MM.1S (cell line): ENCODE results near the gene COMP.

Source experiments
- DNase-seq: peaks from one replicate; pipeline ENCODE4 v3.0.0-alpha.2; 2015
- H2AFZ ChIP-seq: fragments of 300-600 bp; sonication (generic); 2 replicates; pipeline ENCODE4 v1.6.0; 2016; ENCODE audit warnings: antibody characterized with exemption, low read length
- H3F3A ChIP-seq: fragments of 300-600 bp; sonication (generic); 2 replicates; pipeline ENCODE4 v1.6.1; 2016; ENCODE audit warnings: mild to moderate bottlenecking, antibody characterized with exemption, low read length, moderate library complexity, mixed read lengths; ENCODE audit not compliant: insufficient read depth
- H3K27ac ChIP-seq: fragments of 300-600 bp; sonication (generic); 2 replicates; pipeline ENCODE4 v1.5.1; 2016; ENCODE audit warnings: mild to moderate bottlenecking, low read length
- H3K27me3 ChIP-seq: fragments of 300-600 bp; sonication (generic); replicated peaks from 2 replicates; pipeline ENCODE4 v1.6.0; 2016; ENCODE audit warnings: low read length; ENCODE audit not compliant: insufficient read depth
- H3K36me3 ChIP-seq: fragments of 300-600 bp; sonication (generic); replicated peaks from 2 replicates; pipeline ENCODE4 v1.6.1; 2016; ENCODE audit warnings: mild to moderate bottlenecking, low read length, mixed read lengths; ENCODE audit not compliant: insufficient read depth
- H3K4me1 ChIP-seq: fragments of 300-600 bp; sonication (generic); 2 replicates; pipeline ENCODE4 v1.6.1; 2016; ENCODE audit warnings: low read length, mixed read lengths
- H3K4me2 ChIP-seq: fragments of 300-600 bp; sonication (generic); 2 replicates; pipeline ENCODE4 v1.6.0; 2016; ENCODE audit warnings: low read depth, low read length
- H3K4me3 ChIP-seq: fragments of 300-600 bp; sonication (generic); 2 replicates; pipeline ENCODE4 v1.5.1; 2016; ENCODE audit warnings: low read length, mixed read lengths
- H3K79me2 ChIP-seq: fragments of 300-600 bp; sonication (generic); 2 replicates; pipeline ENCODE4 v1.6.1; 2016; ENCODE audit warnings: mixed run types, low read length, mixed read lengths
- H3K9ac ChIP-seq: fragments of 300-600 bp; sonication (generic); 2 replicates; pipeline ENCODE4 v1.6.1; 2016; ENCODE audit warnings: low read length, mixed read lengths
- H3K9me2 ChIP-seq: fragments of 300-600 bp; sonication (generic); replicated peaks from 2 replicates; pipeline ENCODE4 v1.6.1; 2016; ENCODE audit warnings: mild to moderate bottlenecking, low read length, mixed read lengths; ENCODE audit not compliant: insufficient read depth
- H3K9me3 ChIP-seq: fragments of 300-600 bp; sonication (generic); replicated peaks from 2 replicates; pipeline ENCODE4 v1.6.1; 2016; ENCODE audit warnings: mild to moderate bottlenecking, low read length, mixed read lengths; ENCODE audit not compliant: insufficient read depth
- H4K20me1 ChIP-seq: fragments of 300-600 bp; sonication (generic); 2 replicates; pipeline ENCODE4 v1.6.1; 2016; ENCODE audit warnings: mild to moderate bottlenecking, low read length, moderate library complexity, mixed read lengths; ENCODE audit not compliant: insufficient read depth
- EZH2 ChIP-seq: fragments of 300-600 bp; sonication (generic); optimal IDR thresholded peaks from 2 replicates; pipeline ENCODE3; 2017; ENCODE audit warnings: low read depth, mild to moderate bottlenecking, antibody characterized with exemption, low read length, mixed read lengths
- EZH2phosphoT487 ChIP-seq: fragments of 300-600 bp; sonication (generic); IDR thresholded peaks from 2 replicates; pipeline ENCODE4 v1.6.1; 2018; ENCODE audit warnings: antibody characterized with exemption, low read length
- TF ChIP-seq, protein P1 (sequence below): fragments of 300-600 bp; sonication (generic); IDR thresholded peaks from 2 replicates; pipeline ENCODE4 v1.5.1; 2016; ENCODE audit warnings: antibody characterized with exemption, low read length, mixed read lengths

COMP gene

DNA sequence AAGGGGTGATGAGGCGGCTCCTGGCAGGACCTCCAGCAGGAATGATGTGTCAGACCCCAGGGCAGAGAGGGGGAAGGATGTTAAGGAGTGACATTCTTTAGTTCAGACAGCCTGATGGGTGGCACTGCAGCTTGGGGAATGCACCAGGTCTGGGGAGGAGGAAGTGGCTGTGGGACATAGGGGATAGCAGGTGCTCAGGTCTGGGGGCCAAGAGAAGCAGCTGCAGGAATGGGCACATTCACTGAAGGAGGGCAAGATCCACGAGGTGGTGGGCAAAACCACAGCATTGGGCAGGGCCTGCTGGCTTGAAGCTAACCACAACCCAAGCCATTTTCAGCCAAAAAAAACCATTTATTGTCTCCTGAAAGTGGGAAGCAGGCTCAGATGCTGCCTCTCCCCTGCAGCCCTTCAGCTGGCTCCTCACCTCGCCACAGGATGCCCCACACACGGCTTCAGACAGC is 26.5 kb downstream of the COMP start:
- Histone ChIP-seq H3K27ac (no peak overlapping the region), H3K27me3 (no peaks in the 10 kb centered on the region), H3K79me2 (no peaks in the 10 kb centered on the region), H3K4me1 (peaks cover 8% of the 10 kb centered on the region), H3K4me2 (no peak overlapping the region), H3F3A (no peaks in the 10 kb centered on the region), H3K36me3 (no peaks in the 10 kb centered on the region), H3K4me3 (no peak overlapping the region), H4K20me1 (no peaks in the 10 kb centered on the region), H3K9me2 (no peaks in the 10 kb centered on the region), H3K9ac (no peak overlapping the region), H3K9me3 (no peaks in the 10 kb centered on the region), H2AFZ (no peak overlapping the region)
- DNase-seq: no peak
- TF ChIP-seq EZH2phosphoT487 (no peak), EZH2 (no peak)
- TF ChIP-seq, protein P1, sequence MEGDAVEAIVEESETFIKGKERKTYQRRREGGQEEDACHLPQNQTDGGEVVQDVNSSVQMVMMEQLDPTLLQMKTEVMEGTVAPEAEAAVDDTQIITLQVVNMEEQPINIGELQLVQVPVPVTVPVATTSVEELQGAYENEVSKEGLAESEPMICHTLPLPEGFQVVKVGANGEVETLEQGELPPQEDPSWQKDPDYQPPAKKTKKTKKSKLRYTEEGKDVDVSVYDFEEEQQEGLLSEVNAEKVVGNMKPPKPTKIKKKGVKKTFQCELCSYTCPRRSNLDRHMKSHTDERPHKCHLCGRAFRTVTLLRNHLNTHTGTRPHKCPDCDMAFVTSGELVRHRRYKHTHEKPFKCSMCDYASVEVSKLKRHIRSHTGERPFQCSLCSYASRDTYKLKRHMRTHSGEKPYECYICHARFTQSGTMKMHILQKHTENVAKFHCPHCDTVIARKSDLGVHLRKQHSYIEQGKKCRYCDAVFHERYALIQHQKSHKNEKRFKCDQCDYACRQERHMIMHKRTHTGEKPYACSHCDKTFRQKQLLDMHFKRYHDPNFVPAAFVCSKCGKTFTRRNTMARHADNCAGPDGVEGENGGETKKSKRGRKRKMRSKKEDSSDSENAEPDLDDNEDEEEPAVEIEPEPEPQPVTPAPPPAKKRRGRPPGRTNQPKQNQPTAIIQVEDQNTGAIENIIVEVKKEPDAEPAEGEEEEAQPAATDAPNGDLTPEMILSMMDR: no peak

DNA sequence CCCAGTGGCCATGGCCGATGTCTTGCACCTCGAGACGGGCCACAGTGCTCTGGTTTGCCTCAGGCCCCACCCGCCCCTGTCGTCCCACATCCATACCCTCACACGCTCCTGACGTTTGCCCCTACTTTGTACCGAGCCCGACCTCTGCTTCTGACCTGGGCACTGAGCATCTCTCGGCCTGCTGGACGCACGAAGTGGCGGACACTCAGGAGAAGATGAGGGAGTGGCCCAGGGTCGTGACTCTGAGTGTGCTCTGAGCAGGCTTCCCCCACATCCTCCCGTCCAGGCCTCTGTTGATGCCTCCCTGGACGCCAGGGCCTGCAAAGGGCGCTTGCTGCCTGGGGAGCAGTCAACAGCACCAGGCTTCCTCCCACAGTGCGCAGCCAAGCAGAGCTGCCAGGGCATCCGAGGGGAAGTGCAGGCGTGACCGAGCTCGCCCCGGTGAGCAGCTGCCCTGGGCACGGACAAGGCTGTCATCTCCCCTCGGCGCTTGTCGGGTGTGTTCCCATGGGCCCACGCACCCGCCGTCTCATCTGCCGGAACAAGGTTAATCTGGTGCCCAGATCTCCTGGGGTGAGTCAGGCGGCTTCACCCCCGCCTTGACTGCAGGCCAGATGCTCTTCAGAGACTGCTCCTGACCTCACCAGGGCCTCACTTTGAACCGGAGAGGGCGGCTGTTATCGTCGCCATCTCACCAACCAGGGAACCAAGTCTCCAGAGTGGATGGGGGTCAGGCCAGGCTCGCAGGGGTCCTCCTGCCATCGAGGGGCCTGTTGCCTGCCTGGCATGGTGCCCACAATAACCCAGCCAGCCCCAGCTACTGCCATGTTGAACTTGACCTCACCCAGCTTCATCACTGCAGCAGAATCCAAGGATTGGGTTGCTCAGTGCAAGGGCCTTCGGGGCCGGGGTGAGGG is 27.2 kb downstream of the COMP start:
- Histone ChIP-seq H3K27ac (no peak overlapping the region), H4K20me1 (no peaks in the 10 kb centered on the region), H3K27me3 (no peaks in the 10 kb centered on the region), H3K9ac (no peak overlapping the region), H3K4me2 (no peak overlapping the region), H3K36me3 (no peaks in the 10 kb centered on the region), H3K9me2 (no peaks in the 10 kb centered on the region), H3K4me3 (no peak overlapping the region), H3K4me1 (peaks cover 8% of the 10 kb centered on the region), H3F3A (no peaks in the 10 kb centered on the region), H3K9me3 (no peaks in the 10 kb centered on the region), H2AFZ (no peak overlapping the region), H3K79me2 (no peaks in the 10 kb centered on the region)
- TF ChIP-seq, protein P1: no peak
- no peak for TF ChIP-seq EZH2phosphoT487
- TF ChIP-seq EZH2: no peak
- DNase-seq: no peak

DNA sequence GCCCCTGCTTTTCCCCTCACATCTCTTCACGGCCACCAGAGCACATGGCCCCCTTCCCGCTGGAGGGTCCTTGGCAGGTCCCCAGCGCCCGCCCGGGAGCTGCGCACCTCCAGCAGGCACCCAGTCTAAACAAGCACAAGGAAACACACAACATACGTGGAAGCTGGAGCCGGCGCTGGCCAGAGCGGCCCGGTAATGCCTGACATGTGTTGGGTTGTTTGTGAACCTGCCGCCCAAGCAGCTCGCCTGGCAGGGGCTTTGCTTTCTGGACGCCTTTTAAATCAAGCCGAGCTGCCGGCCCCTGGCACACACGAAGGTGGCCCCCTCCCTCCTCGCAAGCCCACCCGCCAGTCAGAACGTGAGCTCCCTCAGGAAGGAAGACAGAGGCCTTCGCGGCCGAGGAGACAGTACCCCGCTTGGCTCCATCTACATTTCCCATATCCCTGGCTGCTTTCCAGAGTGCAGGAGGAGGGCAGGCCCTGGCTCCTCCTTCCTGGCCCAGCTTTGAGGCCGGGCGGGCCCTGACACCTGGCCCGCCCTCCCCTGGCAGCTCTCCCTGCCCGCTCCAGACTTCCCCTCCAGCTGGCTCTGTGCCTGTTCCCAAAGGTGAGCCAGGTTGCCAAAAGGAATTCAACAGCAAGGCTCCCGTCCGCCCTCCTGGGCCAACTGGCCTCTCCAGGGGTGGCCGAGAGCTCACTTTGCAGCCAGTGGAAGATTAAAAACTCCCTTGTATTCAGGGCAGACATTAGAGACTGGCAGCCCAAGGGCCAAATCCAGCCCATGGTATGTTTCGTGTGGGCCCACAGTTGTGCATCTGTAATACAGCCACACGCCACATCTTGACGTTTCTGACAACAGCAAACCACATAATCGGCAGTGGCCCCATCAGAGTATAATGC is 28.7 kb downstream of the COMP start:
- no peaks in the 10 kb centered on the region for H4K20me1 ChIP-seq
- TF ChIP-seq EZH2phosphoT487 (no peak), EZH2 (no peak)
- TF ChIP-seq, protein P1: no peak
- no peaks in the 10 kb centered on the region for H3K9me3 ChIP-seq
- no peak overlapping the region for H3K27ac ChIP-seq
- H3K9me2 ChIP-seq: no peaks in the 10 kb centered on the region
- DNase-seq: no peak
- no peaks in the 10 kb centered on the region for H3K27me3 ChIP-seq
- no peaks in the 10 kb centered on the region for H3K36me3 ChIP-seq
- H3K4me2 ChIP-seq: no peak overlapping the region
- H3K9ac ChIP-seq: no peak overlapping the region
- H2AFZ ChIP-seq: no peak overlapping the region
- H3K4me3 ChIP-seq: no peak overlapping the region
- H3F3A ChIP-seq: no peaks in the 10 kb centered on the region
- no peaks in the 10 kb centered on the region for H3K79me2 ChIP-seq
- peaks cover 8% of the 10 kb centered on the region for H3K4me1 ChIP-seq
